LNCAP (cell line): ENCODE results near the gene METTL25.

Experiments
- TF ChIP-seq, protein P1 (sequence below): fragments of 450-650 bp; IDR thresholded peaks from 2 replicates; pipeline ENCODE4 v1.5.1; 2017; ENCODE audit warnings: mild to moderate bottlenecking

The METTL25 gene, protein sequence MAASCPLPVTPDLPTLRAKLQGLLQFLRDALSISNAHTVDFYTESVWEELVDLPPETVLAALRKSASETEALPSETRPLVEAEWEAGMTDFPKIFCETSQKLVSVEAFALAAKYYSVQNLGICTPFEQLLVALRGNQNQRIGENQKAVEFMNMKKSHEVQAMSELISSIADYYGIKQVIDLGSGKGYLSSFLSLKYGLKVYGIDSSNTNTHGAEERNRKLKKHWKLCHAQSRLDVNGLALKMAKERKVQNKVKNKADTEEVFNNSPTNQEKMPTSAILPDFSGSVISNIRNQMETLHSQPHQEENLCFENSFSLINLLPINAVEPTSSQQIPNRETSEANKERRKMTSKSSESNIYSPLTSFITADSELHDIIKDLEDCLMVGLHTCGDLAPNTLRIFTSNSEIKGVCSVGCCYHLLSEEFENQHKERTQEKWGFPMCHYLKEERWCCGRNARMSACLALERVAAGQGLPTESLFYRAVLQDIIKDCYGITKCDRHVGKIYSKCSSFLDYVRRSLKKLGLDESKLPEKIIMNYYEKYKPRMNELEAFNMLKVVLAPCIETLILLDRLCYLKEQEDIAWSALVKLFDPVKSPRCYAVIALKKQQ

DNA sequence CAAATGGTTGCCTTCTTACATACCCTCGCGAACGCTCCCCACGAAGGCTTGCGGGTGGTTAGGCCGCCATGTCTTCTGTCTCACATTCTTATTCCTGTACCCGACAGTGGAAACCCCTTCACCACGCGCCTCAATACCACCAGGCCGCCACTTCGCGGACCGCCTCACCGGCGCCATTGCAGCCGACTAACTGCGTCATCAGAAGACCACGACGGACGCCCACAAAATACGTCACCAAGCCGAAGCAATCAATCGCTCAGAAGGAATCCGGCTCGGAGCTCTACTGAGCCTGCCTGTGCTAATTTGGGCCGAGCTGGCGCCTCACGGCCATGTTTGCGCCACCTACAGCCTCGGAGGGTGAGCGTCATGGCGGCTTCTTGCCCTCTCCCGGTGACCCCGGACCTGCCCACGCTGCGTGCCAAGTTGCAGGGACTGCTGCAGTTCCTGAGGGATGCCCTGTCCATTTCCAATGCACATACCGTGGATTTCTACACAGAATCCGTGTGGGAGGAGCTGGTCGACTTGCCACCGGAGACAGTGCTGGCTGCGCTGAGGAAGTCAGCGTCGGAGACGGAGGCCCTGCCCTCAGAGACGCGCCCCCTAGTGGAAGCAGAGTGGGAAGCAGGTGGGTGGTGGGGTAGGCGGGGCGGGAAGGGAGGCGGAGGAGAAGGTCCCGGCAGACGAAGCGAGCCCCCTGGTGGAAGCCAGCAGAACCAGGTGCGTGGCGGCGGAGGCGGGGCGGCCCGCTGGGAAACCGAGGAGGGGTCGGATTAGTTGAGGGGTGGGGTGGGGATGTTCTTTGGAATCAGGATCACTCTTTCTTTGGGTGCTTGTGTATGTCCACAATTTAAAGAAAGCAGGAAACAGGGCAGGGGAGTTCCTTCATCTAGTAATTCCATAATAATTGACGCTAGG, at the start of gene METTL25, which contains the start of gene CCDC59:
Gene METTL25 (plus strand): TSS at position 330 of the 915 bp plus-strand sequence. CDS start 37 bp downstream, at position 367.
Gene CCDC59 (minus strand): TSS at position 188 of the 915 bp plus-strand sequence. CDS start 11 bp downstream, at position 177.
- TF ChIP-seq, protein P1, sequence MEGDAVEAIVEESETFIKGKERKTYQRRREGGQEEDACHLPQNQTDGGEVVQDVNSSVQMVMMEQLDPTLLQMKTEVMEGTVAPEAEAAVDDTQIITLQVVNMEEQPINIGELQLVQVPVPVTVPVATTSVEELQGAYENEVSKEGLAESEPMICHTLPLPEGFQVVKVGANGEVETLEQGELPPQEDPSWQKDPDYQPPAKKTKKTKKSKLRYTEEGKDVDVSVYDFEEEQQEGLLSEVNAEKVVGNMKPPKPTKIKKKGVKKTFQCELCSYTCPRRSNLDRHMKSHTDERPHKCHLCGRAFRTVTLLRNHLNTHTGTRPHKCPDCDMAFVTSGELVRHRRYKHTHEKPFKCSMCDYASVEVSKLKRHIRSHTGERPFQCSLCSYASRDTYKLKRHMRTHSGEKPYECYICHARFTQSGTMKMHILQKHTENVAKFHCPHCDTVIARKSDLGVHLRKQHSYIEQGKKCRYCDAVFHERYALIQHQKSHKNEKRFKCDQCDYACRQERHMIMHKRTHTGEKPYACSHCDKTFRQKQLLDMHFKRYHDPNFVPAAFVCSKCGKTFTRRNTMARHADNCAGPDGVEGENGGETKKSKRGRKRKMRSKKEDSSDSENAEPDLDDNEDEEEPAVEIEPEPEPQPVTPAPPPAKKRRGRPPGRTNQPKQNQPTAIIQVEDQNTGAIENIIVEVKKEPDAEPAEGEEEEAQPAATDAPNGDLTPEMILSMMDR, result peak; percentile 100

DNA sequence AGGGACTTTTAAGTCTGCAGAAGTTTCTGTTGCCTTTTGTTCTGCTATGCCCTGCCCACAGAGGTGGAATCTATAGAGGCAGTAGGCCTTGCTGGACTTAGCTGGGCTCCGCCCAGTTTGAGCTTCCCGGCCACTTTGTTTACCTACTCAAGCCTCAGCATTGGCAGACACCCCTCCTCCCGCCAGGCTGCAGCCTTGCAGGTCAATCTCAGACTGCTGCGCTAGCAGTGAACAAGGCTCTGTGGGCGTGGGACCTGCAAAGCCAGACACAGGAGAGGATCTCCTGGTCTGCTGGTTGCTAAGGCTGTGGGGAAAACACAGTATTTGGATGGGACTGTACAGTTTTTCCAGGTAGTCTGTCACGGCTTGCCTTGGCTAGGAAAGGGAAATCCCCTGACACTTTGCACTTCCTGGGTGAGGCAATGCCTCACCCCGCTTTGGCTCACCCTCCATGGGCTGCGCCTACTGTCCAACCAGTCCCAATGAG, 43.9 kb upstream of the METTL25 start:
- TF ChIP-seq, protein P1, result no peak

DNA sequence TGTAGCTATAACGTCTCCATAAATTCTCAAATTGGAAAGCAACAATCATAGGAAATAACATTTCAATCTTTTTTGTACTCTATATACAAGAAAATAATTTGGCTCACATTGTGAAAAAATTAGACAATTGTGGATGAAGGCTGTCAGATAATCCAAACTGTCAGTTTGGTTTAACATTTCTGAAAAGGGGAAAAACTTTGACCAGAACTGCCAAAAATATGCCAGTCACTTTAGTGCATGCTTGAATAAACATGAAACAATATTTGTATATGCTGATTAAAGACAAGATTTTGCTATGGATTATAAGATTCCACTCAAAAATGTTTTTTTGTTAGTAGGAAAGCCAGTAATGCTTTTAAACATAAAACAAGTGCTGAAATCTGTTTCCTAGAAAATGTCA, 39.1 kb upstream of the METTL25 start:
- TF ChIP-seq, protein P1, result no peak

DNA sequence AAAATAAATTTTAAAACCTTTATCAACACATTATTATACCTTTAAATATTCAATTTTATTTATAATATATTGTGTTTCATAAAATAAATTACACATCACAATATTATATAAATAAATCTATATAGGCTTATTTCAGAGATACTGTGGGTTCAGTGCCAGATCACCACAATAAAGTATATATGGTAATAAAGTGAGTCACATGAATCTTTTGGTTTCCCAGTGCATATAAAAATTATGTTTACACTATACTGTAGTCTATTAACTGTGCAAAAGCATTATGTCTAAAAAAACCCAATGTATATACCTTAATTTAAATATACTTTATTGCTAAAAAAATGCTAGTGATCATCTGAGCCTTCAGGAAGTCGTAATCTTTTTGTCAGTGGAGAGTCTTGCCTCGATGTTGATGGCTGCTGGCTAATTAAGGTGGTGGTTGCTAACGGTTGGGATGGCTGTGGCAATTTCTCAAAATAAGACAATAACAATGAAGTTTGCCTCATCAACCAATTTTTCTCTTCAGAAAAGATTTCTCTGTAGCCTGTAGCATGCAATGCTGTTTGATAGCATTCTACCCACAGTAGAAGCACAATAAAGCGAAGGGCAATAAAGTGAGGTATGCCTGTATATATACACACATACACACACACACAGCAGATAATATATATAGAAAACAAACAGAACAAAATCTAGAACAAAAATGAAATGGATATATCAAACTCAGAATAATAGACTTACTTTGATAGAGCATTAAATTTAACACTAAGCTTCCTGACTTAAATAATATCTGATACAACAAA, 32.6 kb upstream of the METTL25 start:
- TF ChIP-seq, protein P1, result no peak

DNA sequence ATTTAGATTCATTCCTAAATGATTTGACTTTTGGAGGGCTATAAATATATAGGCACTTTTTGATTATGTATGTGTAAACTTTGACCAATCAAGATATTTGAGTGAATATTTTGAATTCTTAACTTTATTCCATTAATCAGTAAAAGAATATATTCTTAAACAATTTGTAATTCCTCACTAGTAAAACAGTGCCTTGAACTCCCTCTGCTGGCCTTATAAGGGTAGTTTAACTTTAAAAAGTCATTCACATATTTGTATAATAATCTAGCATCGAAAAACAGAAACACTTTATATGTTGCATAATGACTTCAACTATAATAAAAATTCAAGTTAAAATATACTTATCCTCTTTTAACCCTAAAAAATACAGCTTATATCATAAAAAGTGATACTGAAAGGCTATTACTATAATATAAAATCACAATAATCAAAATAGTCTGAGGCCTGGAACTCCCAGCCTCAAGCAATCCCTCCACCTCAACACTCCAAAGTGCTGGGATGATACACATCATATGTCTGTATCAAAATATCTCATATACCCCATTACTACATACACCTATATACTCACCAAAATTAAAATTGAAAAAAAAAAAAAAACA, 31.3 kb upstream of the METTL25 start:
- TF ChIP-seq, protein P1, result peak; percentile 67

DNA sequence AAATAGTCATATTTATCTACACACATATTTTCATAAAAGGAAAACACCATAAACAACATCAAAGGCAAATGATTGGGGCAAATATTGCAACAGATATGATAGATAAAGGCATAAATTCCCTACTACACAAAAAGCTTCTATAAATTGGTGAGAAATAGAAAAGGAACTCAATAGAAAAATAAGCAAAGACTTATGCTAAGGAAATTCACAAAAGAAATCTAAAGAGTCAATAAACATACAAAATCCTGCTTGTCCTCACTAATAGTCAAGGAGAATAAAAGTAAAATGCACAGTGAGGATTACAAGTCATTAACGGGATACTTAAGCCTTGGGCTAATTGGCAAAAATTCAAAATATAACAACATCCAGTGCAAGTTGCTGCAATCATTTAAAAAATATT, 30.5 kb upstream of the METTL25 start:
- TF ChIP-seq, protein P1, result no peak
